HCT116 (cell line): ENCODE data around the gene FNDC3B. TPM values are rescaled to one million over a fixed set of nuclear protein-coding genes. Genes with fewer than 3 reads are reported as not detected.

Experiments
- ATAC-seq: fragments of 200-7000 bp; cut with Tn5 transposase; 2 replicates; pipeline ENCODE4 v1.9.1; 2020; ENCODE audit warnings: mild to moderate bottlenecking, moderate library complexity
- BruUV-seq: library from RNA; stranded (reverse); fragments of 400-500 nt; replicated peaks from 2 replicates; lab custom pipeline; 2021; lab: Mats Ljungman, UMichigan
- CTCF ChIA-PET: fragments of 300-600 bp; sonication (Branson Sonifier 250); formaldehyde crosslinking; loops from one replicate; lab custom pipeline; 2021; ENCODE audit warnings: antibody characterized with exemption; lab: Charles Lee
- POLR2A ChIA-PET: fragments of 300-600, 350-600 bp; sonication (Branson Sonifier 250); formaldehyde crosslinking; loops from one replicate; lab custom pipeline; 2021; ENCODE audit warnings: antibody characterized with exemption; lab: Charles Lee
- RAD21 ChIA-PET, 2 experiments: fragments of 300-600 bp; sonication (Branson Sonifier 250); formaldehyde crosslinking; loops; one replicate each; lab custom pipeline; 2023; ENCODE audit warnings: low total read pairs in 2 of 2; ENCODE audit not compliant: uncharacterized antibody in 2 of 2, unreplicated experiment in 2 of 2, low non-redundant PET in 1 of 2; lab: Charles Lee
- DNase-seq: peaks from one replicate; pipeline ENCODE4 v3.0.0-alpha.2; 2010; ENCODE audit warnings: low read depth, low spot score
- H2AFZ ChIP-seq: fragments of 200-600 bp; shearing (Covaris generic), sonication (generic); 2 replicates; pipeline ENCODE4 v1.6.1; 2017; ENCODE audit warnings: low read depth, mixed run types, mixed read lengths, antibody characterized with exemption, low read length; ENCODE audit not compliant: poor library complexity, severe bottlenecking
- H3K27ac ChIP-seq: 2 replicates; pipeline ENCODE4 v1.5.1; 2012; ENCODE audit warnings: low read depth, low read length
- H3K27me3 ChIP-seq: fragments of 200-600 bp; sonication (generic); 2 replicates; pipeline ENCODE4 v1.6.1; 2016; ENCODE audit warnings: mixed run types, low read length, mixed read lengths; ENCODE audit not compliant: insufficient read depth
- H3K36me3 ChIP-seq, 2 experiments: fragments of 200-500 bp in 1 of 2; fragments of 200-600 bp in 1 of 2; sonication (Bioruptor generic) in 1 of 2; sonication (generic) in 1 of 2; 2 replicates each; pipeline versions ENCODE4 v1.5.1 to v1.6.1; 2014 to 2016; ENCODE audit warnings: low read length in 2 of 2, inconsistent platforms in 1 of 2, mixed read lengths in 1 of 2, mixed run types in 1 of 2; ENCODE audit not compliant: insufficient read depth in 2 of 2, control insufficient read depth in 1 of 2
- H3K4me1 ChIP-seq, 2 experiments: fragments of 200-600 bp in 1 of 2; sonication (generic) in 1 of 2; 2 replicates each; pipeline versions ENCODE4 v1.5.1 to v1.6.1; 2012 to 2017; ENCODE audit warnings: low read length in 2 of 2, inconsistent platforms in 1 of 2, mild to moderate bottlenecking in 1 of 2, mixed read lengths in 1 of 2, mixed run types in 1 of 2, moderate library complexity in 1 of 2; ENCODE audit not compliant: insufficient read depth in 2 of 2, control insufficient read depth in 1 of 2
- H3K4me2 ChIP-seq: fragments of 200-600 bp; sonication (generic); 2 replicates; pipeline ENCODE4 v1.6.1; 2017; ENCODE audit warnings: mixed run types, low read length, mixed read lengths
- H3K4me3 ChIP-seq, 2 experiments: fragments of 200-600 bp in 1 of 2; sonication (generic) in 1 of 2; replicated peaks in 1 of 2; 2 replicates each; pipeline ENCODE4 v1.5.1; 2011 to 2016; ENCODE audit warnings: low read length in 2 of 2, control low read depth in 1 of 2, low read depth in 1 of 2, mild to moderate bottlenecking in 1 of 2, mixed read lengths in 1 of 2, mixed run types in 1 of 2
- H3K79me2 ChIP-seq: fragments of 200-600 bp; sonication (generic); 2 replicates; pipeline ENCODE4 v1.6.1; 2017; ENCODE audit warnings: mild to moderate bottlenecking, mixed run types, low read length, moderate library complexity, mixed read lengths; ENCODE audit not compliant: insufficient read depth
- H3K9ac ChIP-seq: fragments of 200-600 bp; sonication (generic); 2 replicates; pipeline ENCODE4 v1.6.1; 2016; ENCODE audit warnings: low read length, mixed read lengths
- H3K9me2 ChIP-seq: fragments of 200-600 bp; sonication (generic), shearing (Covaris generic); 2 replicates; pipeline ENCODE4 v1.6.1; 2017; ENCODE audit warnings: mixed run types, mild to moderate bottlenecking, moderate library complexity; ENCODE audit not compliant: insufficient read depth
- H3K9me3 ChIP-seq, 2 experiments: fragments of 200-500 bp in 1 of 2; fragments of 200-600 bp in 1 of 2; sonication (Bioruptor generic) in 1 of 2; sonication (generic) in 1 of 2; 2 replicates each; pipeline ENCODE4 v1.6.1; 2014 to 2017; ENCODE audit warnings: low read length in 2 of 2, mixed read lengths in 2 of 2, inconsistent platforms in 1 of 2, low read depth in 1 of 2, mild to moderate bottlenecking in 1 of 2, mixed run types in 1 of 2, moderate library complexity in 1 of 2; ENCODE audit not compliant: control insufficient read depth in 1 of 2, insufficient read depth in 1 of 2
- H4K20me1 ChIP-seq: fragments of 200-600 bp; sonication (generic), shearing (Covaris generic); 2 replicates; pipeline ENCODE4 v1.6.1; 2017; ENCODE audit warnings: mixed run types, mild to moderate bottlenecking, moderate library complexity; ENCODE audit not compliant: insufficient read depth
- CBX3 ChIP-seq: IDR thresholded peaks from 2 replicates; pipeline ENCODE4 v1.6.1; 2012; ENCODE audit warnings: low read depth
- EZH2 ChIP-seq: fragments of 200-600 bp; sonication (generic); IDR thresholded peaks from 2 replicates; pipeline ENCODE4 v1.6.1; 2017; ENCODE audit warnings: antibody characterized with exemption, mixed run types
- FOSL1 ChIP-seq: IDR thresholded peaks from 2 replicates; pipeline ENCODE4 v1.6.1; 2012; ENCODE audit warnings: low read depth
- JUND ChIP-seq: IDR thresholded peaks from 2 replicates; pipeline ENCODE4 v1.6.1; 2012
- RAD21 ChIP-seq: IDR thresholded peaks from 2 replicates; pipeline ENCODE4 v1.6.1; 2012; ENCODE audit warnings: low read depth, mild to moderate bottlenecking
- SRF ChIP-seq: IDR thresholded peaks from 2 replicates; pipeline ENCODE4 v1.6.1; 2012; ENCODE audit warnings: low read depth
- TCF7L2 ChIP-seq: IDR thresholded peaks from 2 replicates; pipeline ENCODE4 v1.7.0; 2011; ENCODE audit warnings: borderline replicate concordance, inconsistent platforms; ENCODE audit not compliant: insufficient read depth, insufficient read length; ENCODE audit errors: extremely low read depth
- ZNF274 ChIP-seq: fragments of 200-500 bp; sonication (Bioruptor generic); IDR thresholded peaks from 2 replicates; pipeline ENCODE4 v1.6.1; 2014; ENCODE audit warnings: mild to moderate bottlenecking, low read depth, low read length, inconsistent platforms
- intact Hi-C: fragments of 100-400 bp; cut with micrococcal nuclease; formaldehyde crosslinking; loops from 2 replicates; pipeline ENCODE4 v1.10.0; 2022
- total RNA-seq: library from RNA; stranded (reverse); gene quantifications from one replicate; pipeline ENCODE4 v1.2.1, GENCODE V29; 2021; ENCODE audit not compliant: unreplicated experiment

FNDC3B gene
- total RNA-seq, 1 experiment from 2014 or later, result 45.7 TPM

GRCh38 chr3:172161133-172161789 is 121.9 kb downstream of the FNDC3B start:
- no peak overlapping the region for H3K4me3 ChIP-seq
- H3K79me2 ChIP-seq, result peaks cover 21% of the 10 kb centered on the region
- no peaks in the 10 kb centered on the region; a peak in 1 of 4 replicates for H3K36me3 ChIP-seq
- no peak overlapping the region for H3K27ac ChIP-seq
- ChIA-PET CTCF (no interaction called here), POLR2A (no interaction called here), RAD21 (no interaction called here)
- H3K4me1 ChIP-seq, result peaks cover 7 to 8% of the 10 kb centered on the region in 2 experiments
- no TSS peak for BruUV-seq
- H3K9me3 ChIP-seq, result no peaks in the 10 kb centered on the region
- DNase-seq (no peak), ATAC-seq (no peak)
- H3K9me2 ChIP-seq, result no peaks in the 10 kb centered on the region
- TF ChIP-seq JUND, result no peak
- H3K27me3 ChIP-seq, result no peaks in the 10 kb centered on the region
- no peak overlapping the region for H3K4me2 ChIP-seq
- H2AFZ ChIP-seq, result no peak overlapping the region
- H3K9ac ChIP-seq, result no peak overlapping the region
- intact Hi-C loops, result no loop called here
- H4K20me1 ChIP-seq, result no peaks in the 10 kb centered on the region

- H3K79me2 ChIP-seq, result peaks cover 22% of the 10 kb centered on the region
- no peaks in the 10 kb centered on the region for H3K9me3 ChIP-seq
- no peak for ATAC-seq
- H3K9me2 ChIP-seq, result no peaks in the 10 kb centered on the region
- CTCF ChIA-PET, result no interaction called here
- no peaks in the 10 kb centered on the region; a peak in 1 of 4 replicates for H3K36me3 ChIP-seq
- no peaks in the 10 kb centered on the region for H4K20me1 ChIP-seq
- H2AFZ ChIP-seq, result no peak overlapping the region
- H3K9ac ChIP-seq, result no peak overlapping the region
- RAD21 ChIA-PET, result no interaction called here
- H3K27me3 ChIP-seq, result no peaks in the 10 kb centered on the region
- no peak overlapping the region for H3K27ac ChIP-seq
- TF ChIP-seq CBX3 (no peak), ZNF274 (no peak), FOSL1 (no peak), EZH2 (no peak), SRF (no peak), TCF7L2 (no peak), RAD21 (no peak)
- TF ChIP-seq, all 23 proteins: peak for 0
- Histone ChIP-seq H3K4me1 (peaks cover 0 to 5% of the 10 kb centered on the region in 2 experiments; a peak in 1 of 4 replicates), H3K4me2 (no peak overlapping the region), H3K4me3 (no peak overlapping the region)
- intact Hi-C loops, result no loop called here
- POLR2A ChIA-PET, result no interaction called here
- DNase-seq, result no peak
- BruUV-seq, result no TSS peak
Observed at GRCh38 chr3:172161959-172162358, 122.6 kb downstream of the FNDC3B start.
